Natural killer cell (primary cell): Measurements from ENCODE around the gene FHL2. TPM values are rescaled to one million over a fixed set of nuclear protein-coding genes. Genes with fewer than 3 reads are reported as not detected.

ENCODE experiments used
- ATAC-seq, 3 donors: fragments of 150-1000 bp in 2 of 3; fragments of 200-7000 bp in 1 of 3; cut with Tn5 transposase; 1 replicate in 1 of 3; 2 replicates in 2 of 3; pipeline ENCODE4 v1.10.0; 2021; ENCODE audit warnings: mild to moderate bottlenecking in 2 of 3, moderate library complexity in 2 of 3
- DNase-seq, 2 donors: peaks; one replicate each; pipeline versions ENCODE4 v3.0.0 to v3.0.0-alpha.2; 2013 to 2021; ENCODE audit warnings: mixed read lengths in 1 of 2
- H3K27ac ChIP-seq: one replicate; pipeline ENCODE4 v1.5.1; 2013; ENCODE audit warnings: mild to moderate bottlenecking, low read length
- H3K27me3 ChIP-seq: one replicate; pipeline ENCODE4 v1.6.1; 2013; ENCODE audit warnings: low read length; ENCODE audit not compliant: control insufficient read depth, insufficient read depth
- H3K36me3 ChIP-seq: one replicate; pipeline ENCODE4 v1.6.1; 2013; ENCODE audit warnings: low read length; ENCODE audit not compliant: control insufficient read depth, insufficient read depth
- H3K4me1 ChIP-seq: one replicate; pipeline ENCODE4 v1.6.1; 2013; ENCODE audit warnings: low read length; ENCODE audit not compliant: control insufficient read depth, insufficient read depth
- H3K4me3 ChIP-seq: one replicate; pipeline ENCODE4 v1.5.1; 2013; ENCODE audit warnings: low read length
- H3K9me3 ChIP-seq: one replicate; pipeline ENCODE4 v1.6.1; 2013; ENCODE audit warnings: low read length; ENCODE audit not compliant: control insufficient read depth, insufficient read depth
- H3K27ac Mint-ChIP-seq, 2 donors: one replicate each; pipeline ENCODE4 v1.8.0; 2022; ENCODE audit warnings: mild to moderate bottlenecking in 2 of 2, mixed read lengths in 2 of 2, moderate library complexity in 1 of 2
- H3K27me3 Mint-ChIP-seq, 2 donors: one replicate each; pipeline ENCODE4 v1.8.0; 2022; ENCODE audit warnings: low read depth in 2 of 2, mixed read lengths in 2 of 2
- H3K36me3 Mint-ChIP-seq: one replicate; pipeline ENCODE4 v1.8.0; 2022; ENCODE audit warnings: mixed read lengths
- H3K4me1 Mint-ChIP-seq, 2 donors: one replicate each; pipeline ENCODE4 v1.8.0; 2022; ENCODE audit warnings: mixed read lengths in 2 of 2
- H3K4me3 Mint-ChIP-seq: one replicate; pipeline ENCODE4 v1.8.0; 2022; ENCODE audit warnings: mild to moderate bottlenecking, moderate library complexity, mixed read lengths
- H3K9me3 Mint-ChIP-seq, 2 donors: one replicate each; pipeline ENCODE4 v1.8.0; 2022; ENCODE audit warnings: mixed read lengths in 2 of 2
- CTCF ChIP-seq: fragments of 200-600 bp; IDR thresholded peaks from one replicate; pipeline ENCODE4 v1.8.0; 2022; ENCODE audit warnings: antibody characterized with exemption
- WGBS: methylation state at CpG from one replicate; pipeline ENCODE4 v1.1.7; 2013; ENCODE audit warnings: missing lambda C conversion rate; ENCODE audit not compliant: insufficient coverage; 5-methylcytosine and 5-hydroxymethylcytosine counted together
- intact Hi-C: fragments of 100-400 bp; cut with micrococcal nuclease; formaldehyde crosslinking; loops from one replicate; pipeline ENCODE4 v1.14.2; 2022
- total RNA-seq, 4 donors: library from RNA; stranded (reverse); fragments of 120-200 nt in 1 of 4; gene quantifications; one replicate each; pipeline versions ENCODE4 v1.2.3 to v1.2.4, GENCODE V29; 2013 to 2022

The FHL2 gene
- total RNA-seq, 3 donors from 2014 or later (not counting 1 experiment from before 2014, with no cell fraction given) = 0.26 to 1.3 (median 0.84) TPM

DNA sequence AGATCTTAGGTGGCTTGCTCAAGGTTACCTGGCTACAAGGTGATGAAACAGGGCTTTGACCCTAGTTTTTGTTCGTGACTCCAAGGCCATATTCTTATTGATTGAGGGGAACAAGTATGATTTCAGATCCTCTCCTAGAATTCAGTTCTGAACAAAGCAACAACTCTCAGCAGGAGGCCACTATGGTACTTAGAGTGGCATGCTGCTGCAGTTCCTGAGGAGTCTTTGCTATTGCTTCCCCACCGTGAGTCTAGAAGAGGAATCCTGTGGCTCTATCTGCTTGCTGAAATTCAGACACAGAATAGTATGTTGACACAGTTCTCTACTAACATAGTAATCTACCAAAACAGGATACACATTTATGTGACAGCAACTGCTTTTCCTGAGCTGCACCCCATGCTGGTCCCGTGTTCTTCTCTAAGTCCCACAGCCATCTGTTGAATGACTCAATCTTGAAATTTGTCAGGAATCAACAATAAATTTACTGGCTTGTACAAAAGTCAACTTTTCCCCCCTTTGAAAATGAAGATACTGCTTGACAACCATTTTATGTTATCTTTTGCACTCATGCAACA lies 73.4 kb downstream of the FHL2 start:
- Histone ChIP-seq H3K4me1 (peaks cover 21% of the 10 kb centered on the region), H3K27me3 (no peaks in the 10 kb centered on the region), H3K27ac (no peak overlapping the region), H3K36me3 (no peaks in the 10 kb centered on the region), H3K9me3 (no peaks in the 10 kb centered on the region), H3K4me3 (no peak overlapping the region)
- H3K4me1 Mint-ChIP-seq = peaks cover 54 to 65% of the 10 kb centered on the region in 2 donors
- WGBS = 41% methylated on average over 3 of the region's 3 CpGs
- no peaks in the 10 kb centered on the region for H3K36me3 Mint-ChIP-seq
- no peaks in the 10 kb centered on the region for H3K27me3 Mint-ChIP-seq
- H3K4me3 Mint-ChIP-seq = no peak overlapping the region
- peak overlapping the region; percentile 8 to 52 for H3K27ac Mint-ChIP-seq
- H3K9me3 Mint-ChIP-seq = no peaks in the 10 kb centered on the region
- ATAC-seq = no peak
- no peak for TF ChIP-seq CTCF
- DNase-seq = no peak
- intact Hi-C loops = no loop called here

GRCh38 chr2:105324732-105325131 lies 74.1 kb downstream of the FHL2 start:
- Histone ChIP-seq H3K36me3 (no peaks in the 10 kb centered on the region), H3K4me1 (peaks cover 14% of the 10 kb centered on the region), H3K27me3 (no peaks in the 10 kb centered on the region), H3K27ac (no peak overlapping the region), H3K4me3 (no peak overlapping the region), H3K9me3 (no peaks in the 10 kb centered on the region)
- no peak for TF ChIP-seq CTCF
- H3K9me3 Mint-ChIP-seq = no peaks in the 10 kb centered on the region
- WGBS = 77% methylated on average over 4 of the region's 4 CpGs
- peak overlapping the region; percentile 8 to 52 for H3K27ac Mint-ChIP-seq
- DNase-seq = no peak
- intact Hi-C loops = no loop called here
- no peak overlapping the region for H3K4me3 Mint-ChIP-seq
- H3K4me1 Mint-ChIP-seq = peaks cover 52 to 63% of the 10 kb centered on the region in 2 donors
- no peak for ATAC-seq
- no peaks in the 10 kb centered on the region for H3K36me3 Mint-ChIP-seq
- H3K27me3 Mint-ChIP-seq = no peaks in the 10 kb centered on the region

- H3K27ac ChIP-seq = no peak overlapping the region
- DNase-seq = no peak
- ATAC-seq = no peak
- H3K9me3 ChIP-seq = no peaks in the 10 kb centered on the region
- Mint-ChIP-seq H3K4me3 (no peak overlapping the region), H3K27ac (peak overlapping the region; percentile 51 to 59), H3K36me3 (no peaks in the 10 kb centered on the region), H3K9me3 (no peaks in the 10 kb centered on the region), H3K27me3 (no peaks in the 10 kb centered on the region), H3K4me1 (peaks cover 49 to 60% of the 10 kb centered on the region in 2 donors)
- H3K4me1 ChIP-seq = peaks cover 12% of the 10 kb centered on the region
- no peak overlapping the region for H3K4me3 ChIP-seq
- WGBS = 40% methylated on average over 3 of the region's 4 CpGs
- no peaks in the 10 kb centered on the region for H3K36me3 ChIP-seq
- no peak for TF ChIP-seq CTCF
- H3K27me3 ChIP-seq = no peaks in the 10 kb centered on the region
- intact Hi-C loops = no loop called here
Observed at GRCh38 chr2:105324101-105324500, 74.8 kb downstream of the FHL2 start.

DNA sequence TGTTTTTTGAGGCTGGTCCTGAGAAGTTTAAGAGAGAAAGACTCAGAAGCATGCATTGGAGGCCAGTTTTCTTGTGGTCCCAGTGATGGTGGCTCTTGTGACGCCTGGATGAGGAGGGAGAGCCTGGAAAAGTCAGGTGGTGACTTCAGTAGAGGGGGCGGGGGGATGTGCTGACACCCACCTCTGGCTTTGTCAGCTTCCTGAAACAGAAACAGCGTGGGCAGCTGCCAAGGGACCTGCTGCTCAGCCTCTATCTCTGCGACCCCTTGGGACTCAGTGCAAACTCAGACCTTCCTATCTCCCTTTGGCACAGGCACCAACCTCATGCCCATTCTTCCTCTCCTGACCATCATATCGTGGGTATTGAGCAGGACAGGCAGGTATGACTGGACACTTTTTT lies 75.7 kb downstream of the FHL2 start:
- Mint-ChIP-seq H3K27ac (peak overlapping the region in 1 of 2 donors; percentile 59), H3K4me3 (no peak overlapping the region), H3K27me3 (no peaks in the 10 kb centered on the region), H3K36me3 (no peaks in the 10 kb centered on the region), H3K4me1 (peaks cover 45 to 50% of the 10 kb centered on the region in 2 donors), H3K9me3 (no peaks in the 10 kb centered on the region)
- no peaks in the 10 kb centered on the region for H3K9me3 ChIP-seq
- no peak for ATAC-seq
- intact Hi-C loops = no loop called here
- TF ChIP-seq CTCF = no peak
- 58% methylated on average over 5 of the region's 5 CpGs for WGBS
- DNase-seq = no peak
- H3K27me3 ChIP-seq = no peaks in the 10 kb centered on the region
- no peaks in the 10 kb centered on the region for H3K36me3 ChIP-seq
- no peak overlapping the region for H3K27ac ChIP-seq
- peaks cover 2% of the 10 kb centered on the region for H3K4me1 ChIP-seq
- H3K4me3 ChIP-seq = no peak overlapping the region
